ENCODE measurements around the gene GSTCD.

GSTCD gene

DNA sequence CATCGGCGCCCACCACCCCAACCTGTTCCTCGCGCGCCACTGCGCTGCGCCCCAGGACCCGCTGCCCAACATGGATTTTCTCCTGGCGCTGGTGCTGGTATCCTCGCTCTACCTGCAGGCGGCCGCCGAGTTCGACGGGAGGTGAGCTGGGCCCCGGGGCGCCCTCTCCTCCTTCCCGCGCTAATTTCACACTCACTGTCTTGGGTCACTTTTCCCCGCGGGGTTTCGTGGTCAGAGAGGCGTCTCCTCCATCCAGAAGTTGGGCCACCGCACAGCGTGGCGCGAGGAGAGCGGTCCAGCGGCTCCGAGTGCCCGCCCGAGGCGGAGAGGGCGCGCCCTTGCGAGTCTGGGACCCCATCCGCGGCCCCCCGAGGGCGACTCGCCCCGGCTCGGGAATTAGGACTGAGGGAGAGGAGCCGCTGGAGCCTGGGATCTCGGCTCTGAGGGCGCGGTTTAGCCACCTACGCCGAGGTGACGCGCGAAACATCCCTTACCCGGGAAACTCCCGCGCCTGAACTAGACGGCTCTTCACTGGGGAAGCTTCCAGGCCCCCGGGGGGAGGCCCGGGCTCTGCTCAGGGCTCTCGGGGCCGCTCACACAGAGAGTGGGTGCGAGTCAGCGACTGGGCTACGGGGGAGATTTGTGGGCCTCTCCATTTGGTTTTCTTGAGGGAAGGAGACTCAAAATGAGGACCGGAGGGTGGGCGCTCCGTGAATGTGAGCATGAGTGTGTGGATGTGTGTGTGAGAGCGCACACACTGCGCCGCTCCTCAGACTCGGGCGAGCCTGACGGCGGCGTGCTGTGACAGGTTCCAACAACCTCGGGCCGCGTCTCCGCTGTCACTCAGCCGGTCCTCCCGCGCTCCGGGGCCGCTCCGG lies 187.2 kb downstream of the GSTCD start:
- Histone ChIP-seq H4K20me1 (ENCODE audit: insufficient read depth) (no peaks in the 10 kb centered on the region), H2AFZ (ENCODE audit: low read depth) (no peak overlapping the region), H3K27ac (no peak overlapping the region), H3K27me3 (ENCODE audit: insufficient read depth, low read depth) (no peaks in the 10 kb centered on the region), H3K9ac (no peak overlapping the region), H3K4me3 (IDR thresholded peaks at IDR 0.05; ENCODE audit: insufficient read depth, low read depth, low read length) (no peak overlapping the region), H3K36me3 (ENCODE audit: insufficient read depth) (no peaks in the 10 kb centered on the region), H3K4me2 (no peak overlapping the region), H3K79me2 (ENCODE audit: insufficient read depth, low read depth) (no peaks in the 10 kb centered on the region), H3K4me1 (ENCODE audit: low read depth, poor library complexity, severe bottlenecking) (no peaks in the 10 kb centered on the region)
- TF ChIP-seq, protein P1, sequence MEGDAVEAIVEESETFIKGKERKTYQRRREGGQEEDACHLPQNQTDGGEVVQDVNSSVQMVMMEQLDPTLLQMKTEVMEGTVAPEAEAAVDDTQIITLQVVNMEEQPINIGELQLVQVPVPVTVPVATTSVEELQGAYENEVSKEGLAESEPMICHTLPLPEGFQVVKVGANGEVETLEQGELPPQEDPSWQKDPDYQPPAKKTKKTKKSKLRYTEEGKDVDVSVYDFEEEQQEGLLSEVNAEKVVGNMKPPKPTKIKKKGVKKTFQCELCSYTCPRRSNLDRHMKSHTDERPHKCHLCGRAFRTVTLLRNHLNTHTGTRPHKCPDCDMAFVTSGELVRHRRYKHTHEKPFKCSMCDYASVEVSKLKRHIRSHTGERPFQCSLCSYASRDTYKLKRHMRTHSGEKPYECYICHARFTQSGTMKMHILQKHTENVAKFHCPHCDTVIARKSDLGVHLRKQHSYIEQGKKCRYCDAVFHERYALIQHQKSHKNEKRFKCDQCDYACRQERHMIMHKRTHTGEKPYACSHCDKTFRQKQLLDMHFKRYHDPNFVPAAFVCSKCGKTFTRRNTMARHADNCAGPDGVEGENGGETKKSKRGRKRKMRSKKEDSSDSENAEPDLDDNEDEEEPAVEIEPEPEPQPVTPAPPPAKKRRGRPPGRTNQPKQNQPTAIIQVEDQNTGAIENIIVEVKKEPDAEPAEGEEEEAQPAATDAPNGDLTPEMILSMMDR (conservative IDR thresholded peaks at IDR 0.05; ENCODE audit: low read depth, low read length) = no peak

DNA sequence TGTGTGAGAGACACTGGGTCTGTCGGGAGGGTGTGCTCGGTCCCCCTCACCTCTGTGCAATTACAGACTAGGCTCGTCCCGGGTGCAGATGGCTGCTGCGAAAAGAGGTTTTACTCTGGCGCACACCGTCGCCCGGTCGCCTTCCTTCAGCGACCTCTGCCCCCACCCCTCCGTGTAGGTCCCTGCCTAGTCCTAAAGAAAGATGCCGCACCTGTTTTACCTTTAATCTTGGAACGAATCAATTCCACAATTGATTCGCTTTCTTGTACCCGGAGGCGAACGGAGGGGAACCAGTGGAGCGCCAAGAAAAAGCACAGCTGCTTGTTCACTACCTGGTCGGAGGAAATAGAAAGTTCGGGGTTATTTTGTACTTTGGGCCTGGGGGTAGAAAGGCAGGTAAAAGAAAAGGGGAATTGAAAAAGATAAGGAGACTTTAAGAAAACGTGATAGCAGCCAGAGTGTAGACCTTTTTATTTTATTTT lies 187.9 kb downstream of the GSTCD start:
- Histone ChIP-seq H3K9ac (no peak overlapping the region), H3K27ac (no peak overlapping the region), H2AFZ (ENCODE audit: low read depth) (no peak overlapping the region), H4K20me1 (ENCODE audit: insufficient read depth) (no peaks in the 10 kb centered on the region), H3K4me1 (ENCODE audit: low read depth, poor library complexity, severe bottlenecking) (no peaks in the 10 kb centered on the region), H3K27me3 (ENCODE audit: insufficient read depth, low read depth) (no peaks in the 10 kb centered on the region), H3K79me2 (ENCODE audit: insufficient read depth, low read depth) (no peaks in the 10 kb centered on the region), H3K4me3 (IDR thresholded peaks at IDR 0.05; ENCODE audit: insufficient read depth, low read depth, low read length) (no peak overlapping the region), H3K4me2 (no peak overlapping the region), H3K36me3 (ENCODE audit: insufficient read depth) (no peaks in the 10 kb centered on the region)
- TF ChIP-seq, protein P1 (conservative IDR thresholded peaks at IDR 0.05; ENCODE audit: low read depth, low read length) = no peak
